Cerebellar cortex (tissue), 1 donor: ENCODE results near the gene SLC6A19.
"Not testable (repeated sequence)": the region's sequence is repeated elsewhere in the genome, so short reads cannot be mapped to it uniquely, and the experiment has no call there.

Experiments
- DNase-seq: peaks from one replicate; pipeline ENCODE4 v3.0.0-alpha.2; 2015; ENCODE audit warnings: low spot score

The SLC6A19 gene

DNA sequence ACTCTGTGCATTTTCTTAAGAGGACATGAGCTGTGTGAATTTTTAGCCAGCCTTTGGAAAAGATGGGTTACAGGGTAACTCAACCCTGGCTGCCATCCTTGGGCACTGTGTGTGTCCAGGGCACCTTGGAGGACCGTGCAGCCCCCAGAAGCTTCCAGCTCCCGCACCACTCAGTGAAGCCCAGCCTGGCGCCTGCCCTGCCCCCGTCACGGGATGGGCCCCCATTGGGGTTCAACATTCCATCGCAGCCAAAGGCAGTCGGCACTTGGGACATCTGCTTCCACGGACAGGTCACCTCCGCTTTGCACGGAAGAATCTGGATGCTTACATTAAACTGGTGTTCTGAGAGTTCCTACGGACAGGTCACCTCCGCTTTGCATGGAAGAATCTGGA lies 21.9 kb downstream of the SLC6A19 start:
- no peak for DNase-seq

DNA sequence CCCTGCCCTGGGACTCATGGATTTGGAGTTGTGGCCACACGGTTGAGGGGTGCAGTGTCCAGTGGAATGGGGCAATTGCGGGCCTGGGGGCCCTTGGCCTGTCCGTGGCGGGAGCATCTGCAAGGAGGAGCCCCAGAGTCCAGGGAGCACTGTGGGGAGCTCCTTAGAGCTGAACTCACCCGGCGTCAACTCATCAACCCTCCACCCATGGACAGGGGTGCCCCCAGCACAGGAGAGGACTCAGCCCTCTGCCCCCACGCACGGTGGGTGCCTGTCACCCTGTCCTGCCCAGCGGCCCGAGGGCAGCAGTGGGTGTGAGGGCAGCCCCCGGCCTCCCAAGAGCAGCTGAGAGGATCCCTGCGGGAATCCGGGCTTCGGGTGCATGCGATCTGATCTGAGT lies 23.2 kb downstream of the SLC6A19 start:
- DNase-seq = no peak

DNA sequence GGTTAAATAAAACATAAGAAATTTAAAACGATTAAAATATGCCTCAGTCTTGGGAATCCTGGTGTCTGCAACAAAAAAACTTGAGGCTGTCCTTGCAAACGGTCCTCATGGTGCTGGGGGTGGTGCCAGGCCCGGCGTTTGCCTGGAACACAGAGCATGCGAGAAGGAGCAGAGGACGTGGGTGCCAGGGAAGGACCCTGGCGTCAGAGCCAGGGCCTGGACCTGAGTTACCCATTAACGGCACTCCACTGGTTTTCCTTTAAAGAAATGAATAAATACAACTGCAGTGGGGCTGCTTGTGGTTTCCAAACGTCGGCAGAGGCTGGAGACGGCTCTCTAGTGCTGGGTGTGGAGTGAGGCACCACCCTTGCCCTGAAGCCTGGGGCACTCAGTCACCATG lies 23.7 kb downstream of the SLC6A19 start, which contains the start of gene SLC6A18:
TSS of gene SLC6A18 (plus strand) at position 301 of the 400 bp plus-strand sequence. CDS start at position 398, 97 bp downstream.
- no peak for DNase-seq

DNA sequence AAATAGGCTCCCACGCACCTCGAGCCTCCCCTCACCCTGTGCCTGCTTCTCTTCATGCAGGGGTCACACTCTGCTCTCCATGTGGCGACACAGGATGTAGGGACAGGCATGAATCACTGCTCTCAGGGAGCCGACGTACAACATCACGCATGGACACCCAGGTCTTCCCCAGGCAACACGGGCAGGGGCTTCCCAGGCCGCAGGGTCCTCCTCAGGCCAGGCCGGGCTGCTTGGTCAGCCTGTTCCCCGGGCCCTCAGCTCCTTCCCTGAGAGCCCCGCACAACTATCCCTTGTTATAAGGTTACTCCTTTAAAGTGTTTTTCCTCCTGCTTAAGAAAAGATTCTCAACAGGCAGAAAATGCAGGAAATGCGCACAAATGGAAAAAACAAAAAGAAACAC lies 24.8 kb downstream of the SLC6A19 start:
- DNase-seq = no peak

DNA sequence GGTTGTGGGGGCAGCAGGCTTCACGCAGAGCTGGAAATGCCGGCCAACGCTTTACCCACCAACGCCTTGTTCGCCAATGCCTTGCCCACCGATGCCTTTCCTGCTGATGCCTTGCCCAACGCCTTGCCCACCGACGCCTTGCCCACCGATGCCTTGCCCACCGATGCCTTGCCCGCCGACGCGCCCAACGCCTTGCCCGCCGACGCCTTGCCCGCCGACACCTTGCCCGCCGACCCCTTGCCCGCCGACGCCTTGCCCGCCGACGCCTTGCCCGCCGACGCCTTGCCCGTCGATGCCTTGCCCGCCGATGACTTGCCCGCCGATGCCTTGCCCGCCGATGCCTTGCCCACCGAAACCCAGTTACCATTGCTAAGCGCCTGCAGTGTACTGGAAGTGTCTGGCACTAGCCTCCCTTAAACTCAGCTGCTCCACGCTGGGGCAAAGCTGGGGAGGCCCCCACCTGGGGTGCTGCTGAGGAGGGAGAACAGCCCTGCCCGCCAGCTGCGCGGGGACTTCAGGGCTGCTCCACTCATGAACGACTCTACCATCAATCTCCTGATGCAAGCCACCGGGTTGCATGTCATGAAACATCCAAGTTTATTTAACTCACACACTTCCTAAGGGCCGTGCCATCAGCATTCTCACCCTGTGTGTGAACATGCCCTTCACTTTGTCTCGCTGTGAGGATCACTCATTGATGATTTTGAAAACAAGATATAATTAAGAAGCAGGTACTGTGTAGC lies 25.6 kb downstream of the SLC6A19 start:
- DNase-seq = no peak

DNA sequence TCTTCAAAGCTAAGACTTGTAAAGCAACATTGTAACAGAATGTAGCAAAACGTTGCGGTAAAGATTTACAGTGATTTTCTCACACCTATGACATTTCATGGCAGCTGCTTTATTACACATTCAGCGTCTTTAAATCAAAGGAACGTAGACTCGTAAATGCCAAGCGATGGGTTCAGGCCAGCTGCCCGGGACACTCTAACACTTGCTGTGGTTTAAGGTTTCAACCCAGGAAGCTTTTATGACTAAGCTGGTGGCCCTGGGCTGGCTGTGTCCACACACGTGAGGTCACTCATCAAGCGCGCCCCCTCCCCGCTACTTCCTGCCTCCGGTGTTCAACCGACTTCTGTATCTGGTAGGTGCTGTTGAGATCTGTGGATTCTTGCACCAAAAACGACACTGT lies 26.3 kb downstream of the SLC6A19 start:
- no peak for DNase-seq

DNA sequence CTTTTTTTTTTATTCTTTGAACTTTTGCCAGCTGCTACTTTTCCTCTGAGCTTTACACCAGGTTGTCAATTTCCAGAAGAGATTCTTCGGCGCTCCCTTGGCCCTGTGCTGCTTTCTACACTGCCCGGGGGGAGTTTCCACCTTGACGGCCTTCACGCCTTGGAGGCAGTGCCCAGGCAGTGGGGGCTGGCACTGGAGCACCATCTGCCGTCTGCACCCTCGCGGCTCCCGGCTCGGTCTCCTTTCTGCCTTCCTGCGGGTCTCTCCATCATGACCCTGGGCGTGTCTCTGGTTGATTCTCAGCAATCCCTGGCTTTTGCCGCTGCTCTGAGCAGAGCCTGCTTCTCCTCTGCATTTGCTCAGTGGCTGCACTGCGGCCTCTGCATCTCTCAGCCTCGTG lies 26.7 kb downstream of the SLC6A19 start:
- DNase-seq = no peak

DNA sequence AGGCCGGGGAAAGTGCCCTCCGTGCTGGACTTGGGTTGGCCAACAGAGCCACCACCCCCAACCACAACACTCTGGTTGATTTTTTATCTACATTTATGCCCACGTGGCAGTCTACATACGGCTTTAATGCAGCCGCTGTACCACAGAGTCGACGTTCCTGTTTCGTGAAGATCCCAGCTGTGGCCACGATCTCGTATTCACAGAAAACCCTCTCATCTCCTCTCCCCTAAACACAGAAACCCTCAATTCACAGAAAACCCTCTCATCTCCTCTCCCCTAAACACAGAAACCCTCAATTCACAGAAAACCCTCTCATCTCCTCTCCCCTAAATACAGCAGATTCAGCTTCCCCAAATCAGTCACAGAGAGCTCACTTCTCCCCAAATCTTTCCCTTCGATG lies 27.6 kb downstream of the SLC6A19 start:
- DNase-seq = not testable (repeated sequence)

DNA sequence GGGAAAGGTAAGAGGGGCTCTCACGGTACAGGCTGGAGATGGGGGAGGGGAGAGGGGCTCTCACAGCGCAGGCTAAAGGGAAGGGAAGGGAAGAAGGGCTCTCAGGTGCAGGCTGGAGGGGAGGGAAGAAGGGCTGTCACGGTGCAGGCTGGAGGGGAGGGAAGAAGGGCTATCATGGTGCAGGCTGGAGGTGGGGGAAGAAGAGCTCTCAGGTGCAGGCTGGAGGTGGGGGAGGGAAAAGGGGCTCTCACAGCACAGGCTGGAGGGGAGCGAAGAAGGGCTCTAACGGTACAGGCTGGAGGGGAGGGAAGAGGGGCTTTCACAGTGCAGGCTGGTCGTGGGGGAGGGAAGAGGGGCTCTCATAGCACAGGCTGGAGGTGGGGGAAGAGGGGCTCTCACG lies 28.4 kb downstream of the SLC6A19 start:
- no peak for DNase-seq

DNA sequence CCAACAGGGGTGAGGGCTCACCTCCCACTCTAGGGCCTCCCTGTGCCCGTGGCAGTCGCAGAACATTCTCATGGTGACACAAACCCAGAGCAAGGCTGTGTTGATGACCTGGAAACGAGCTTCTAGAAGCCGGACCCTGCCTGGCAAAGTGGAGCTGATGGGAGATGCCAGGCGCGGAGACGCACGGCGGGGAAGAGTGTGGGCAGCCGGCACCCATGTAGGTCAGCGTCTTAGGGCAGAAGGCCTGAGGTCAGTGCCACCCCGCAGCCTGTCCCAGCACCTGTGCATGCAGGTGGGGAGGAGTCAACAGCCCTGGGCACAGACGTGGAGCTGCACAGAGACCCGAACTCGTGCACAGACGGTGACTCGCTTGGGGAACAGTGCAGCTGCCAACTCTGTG lies 29.2 kb downstream of the SLC6A19 start:
- no peak for DNase-seq

DNA sequence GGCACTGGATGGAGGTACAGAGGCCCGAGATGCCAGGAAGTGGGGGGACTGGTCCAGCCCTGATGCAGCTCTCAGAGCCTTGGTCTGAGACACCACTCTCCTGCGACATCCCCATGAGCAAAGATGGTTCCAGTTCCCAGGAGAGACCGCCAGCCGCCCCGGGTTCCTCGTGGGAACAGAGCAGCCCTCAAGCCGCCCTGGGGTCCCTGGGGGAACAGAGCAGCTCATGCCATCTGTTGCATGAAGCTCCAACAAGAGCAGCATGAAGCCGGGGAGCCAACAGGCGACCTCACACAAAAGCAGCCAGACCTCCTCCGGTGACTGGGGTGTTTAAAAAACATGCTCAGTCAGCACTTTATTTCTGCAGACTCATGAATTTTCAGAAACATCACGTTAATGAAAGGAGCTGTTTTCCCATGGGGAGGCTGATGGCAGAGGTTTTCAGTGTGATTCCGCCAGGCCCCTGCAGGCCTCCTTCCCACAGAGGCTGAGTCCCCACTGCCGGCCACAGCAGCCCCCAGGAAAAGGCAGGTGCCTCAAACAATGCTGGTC lies 30.0 kb downstream of the SLC6A19 start:
- DNase-seq = no peak

DNA sequence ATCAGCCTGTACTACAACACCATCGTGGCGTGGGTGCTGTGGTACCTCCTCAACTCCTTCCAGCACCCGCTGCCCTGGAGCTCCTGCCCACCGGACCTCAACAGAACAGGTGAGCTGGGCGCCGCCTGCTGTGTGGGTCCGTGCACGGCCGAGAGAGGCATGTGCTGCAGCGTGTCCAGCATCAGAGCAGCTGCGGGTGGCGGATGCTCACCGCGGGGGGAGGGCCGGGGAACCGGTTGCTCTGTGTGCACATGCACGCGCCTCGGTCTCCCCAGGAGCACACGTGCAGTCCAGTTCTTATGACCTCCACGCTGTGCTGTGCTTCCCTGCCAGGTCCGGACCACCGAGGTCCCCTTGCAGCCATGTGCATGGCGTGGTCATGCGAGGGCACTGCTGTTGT lies 31.4 kb downstream of the SLC6A19 start:
- DNase-seq = no peak

DNA sequence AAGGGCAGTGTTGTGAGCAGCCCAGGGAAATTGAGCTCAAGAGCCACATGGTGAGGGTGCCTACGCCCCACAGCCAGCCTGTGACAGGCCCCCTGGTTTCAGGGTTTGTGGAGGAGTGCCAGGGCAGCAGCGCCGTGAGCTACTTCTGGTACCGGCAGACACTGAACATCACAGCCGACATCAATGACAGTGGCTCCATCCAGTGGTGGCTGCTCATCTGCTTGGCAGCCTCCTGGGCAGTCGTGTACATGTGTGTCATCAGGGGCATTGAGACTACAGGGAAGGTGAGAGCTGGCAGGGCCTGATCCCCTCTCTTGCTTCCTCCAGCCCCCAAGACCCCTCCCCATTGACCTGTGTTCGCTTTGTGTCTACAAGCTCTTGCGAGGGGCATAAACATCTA lies 34.0 kb downstream of the SLC6A19 start:
- no peak for DNase-seq

DNA sequence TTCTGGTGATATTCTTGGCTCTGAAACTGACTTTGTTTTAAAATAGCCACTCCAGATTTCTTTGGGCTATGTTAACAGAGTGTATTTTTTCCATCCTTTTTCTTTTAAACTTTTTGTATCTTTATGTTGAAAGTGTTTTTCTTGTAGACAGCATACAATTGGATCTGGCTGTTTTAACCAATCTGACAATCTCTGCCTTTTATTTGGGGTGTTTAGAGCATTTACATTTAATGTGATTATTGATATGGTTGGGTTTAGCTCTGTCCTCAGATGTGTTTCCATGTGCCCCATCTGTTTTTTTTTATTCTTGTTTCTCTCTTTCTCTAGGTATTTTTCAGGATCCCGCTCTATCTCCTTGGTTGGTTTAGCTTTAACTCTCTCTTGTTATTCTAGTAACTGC lies 34.4 kb downstream of the SLC6A19 start:
- no peak for DNase-seq

DNA sequence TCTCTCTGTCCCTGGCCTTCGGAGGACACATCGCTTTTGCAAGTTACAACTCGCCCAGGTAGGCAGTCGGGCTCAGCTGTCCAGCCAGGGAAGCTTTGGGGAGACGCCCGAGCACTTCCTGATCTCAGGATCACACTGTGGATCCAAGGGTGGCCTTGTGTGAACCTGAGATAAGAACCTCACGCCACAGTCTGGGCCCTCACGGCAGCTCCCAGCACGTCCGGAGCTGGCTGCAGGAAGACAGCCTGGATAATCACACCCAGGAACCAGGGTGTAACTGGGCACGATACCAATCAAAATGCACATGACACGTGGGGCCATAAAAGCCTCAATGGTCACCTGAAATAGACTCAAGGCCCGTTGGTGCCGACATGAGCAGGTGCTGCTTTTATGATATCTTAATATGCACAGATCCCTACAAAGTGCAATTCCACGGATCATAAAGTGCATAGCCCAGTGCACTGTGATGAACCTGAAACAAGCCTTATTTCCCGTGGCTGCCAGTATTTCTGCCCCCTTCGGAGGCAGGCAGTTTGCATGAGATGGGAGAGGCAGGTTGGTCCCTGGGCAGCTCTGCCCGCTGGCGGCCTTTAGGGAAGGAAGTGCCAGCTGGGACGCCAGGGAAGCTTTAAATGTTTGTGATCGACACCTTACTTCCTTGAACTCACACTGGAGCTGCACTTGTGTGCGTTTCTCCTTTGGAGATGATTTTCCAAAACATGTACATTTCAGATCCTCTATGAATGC lies 38.3 kb downstream of the SLC6A19 start:
- no peak for DNase-seq

DNA sequence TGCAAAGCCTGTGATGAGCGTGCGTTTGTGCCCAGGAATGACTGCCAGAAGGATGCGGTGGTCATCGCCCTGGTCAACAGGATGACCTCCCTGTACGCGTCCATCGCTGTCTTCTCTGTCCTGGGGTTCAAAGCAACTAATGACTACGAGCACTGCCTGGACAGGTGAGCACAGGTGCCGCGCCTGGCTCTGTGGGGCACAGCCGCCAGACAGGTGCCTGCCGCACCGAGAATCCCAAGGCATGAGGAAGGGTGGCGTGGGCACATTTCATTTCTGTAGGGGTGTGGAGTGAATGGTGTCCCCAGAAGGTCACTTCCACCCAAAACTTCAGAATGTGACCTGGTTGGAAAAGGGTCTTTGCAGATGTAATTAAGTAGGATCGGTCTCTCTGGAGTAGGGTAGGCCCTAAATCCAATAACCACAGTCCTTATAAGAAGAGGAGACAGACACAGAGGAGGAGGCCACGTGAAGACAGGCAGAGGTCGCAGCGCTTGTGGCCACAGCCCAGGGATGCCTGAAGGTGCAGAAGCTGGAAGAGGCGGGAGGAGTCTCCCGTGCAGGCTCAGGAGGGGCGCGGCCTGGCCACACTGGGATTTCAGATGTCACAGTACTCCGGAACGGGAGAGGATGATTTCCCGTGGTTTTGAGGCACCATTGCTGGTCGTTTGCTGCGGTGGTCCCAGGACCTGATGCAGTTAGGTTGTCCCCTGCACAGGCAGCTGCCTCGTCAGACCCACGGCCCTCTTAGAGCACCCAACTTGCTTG lies 39.3 kb downstream of the SLC6A19 start:
- no peak for DNase-seq

DNA sequence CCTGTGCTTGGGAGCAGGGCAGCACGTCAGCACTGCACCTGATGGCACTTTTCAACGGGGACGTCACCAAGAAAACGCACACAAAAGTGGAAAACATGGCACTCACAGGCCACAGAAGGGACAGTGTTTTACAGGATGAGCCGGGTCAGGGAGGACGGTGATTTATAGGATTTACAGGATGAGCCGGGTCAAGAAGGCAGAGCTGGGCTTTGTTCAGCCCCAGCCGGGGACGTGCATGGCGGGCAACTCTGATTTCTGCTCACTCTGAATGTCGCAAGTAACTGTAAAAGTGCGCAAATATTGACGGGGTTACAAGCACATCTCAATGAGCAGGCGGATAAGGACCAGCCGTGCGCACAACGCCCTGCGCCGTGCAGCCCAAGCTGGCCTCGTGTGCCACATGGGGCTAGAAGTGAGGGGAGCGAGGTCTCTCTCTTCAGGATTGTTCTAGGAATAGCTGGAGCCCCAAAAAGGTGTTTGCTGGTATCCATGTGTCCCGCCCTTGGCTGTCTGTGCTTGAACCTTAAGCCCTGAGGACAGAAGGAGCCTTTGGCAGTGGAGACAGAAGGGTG lies 40.2 kb downstream of the SLC6A19 start:
- no peak for DNase-seq

DNA sequence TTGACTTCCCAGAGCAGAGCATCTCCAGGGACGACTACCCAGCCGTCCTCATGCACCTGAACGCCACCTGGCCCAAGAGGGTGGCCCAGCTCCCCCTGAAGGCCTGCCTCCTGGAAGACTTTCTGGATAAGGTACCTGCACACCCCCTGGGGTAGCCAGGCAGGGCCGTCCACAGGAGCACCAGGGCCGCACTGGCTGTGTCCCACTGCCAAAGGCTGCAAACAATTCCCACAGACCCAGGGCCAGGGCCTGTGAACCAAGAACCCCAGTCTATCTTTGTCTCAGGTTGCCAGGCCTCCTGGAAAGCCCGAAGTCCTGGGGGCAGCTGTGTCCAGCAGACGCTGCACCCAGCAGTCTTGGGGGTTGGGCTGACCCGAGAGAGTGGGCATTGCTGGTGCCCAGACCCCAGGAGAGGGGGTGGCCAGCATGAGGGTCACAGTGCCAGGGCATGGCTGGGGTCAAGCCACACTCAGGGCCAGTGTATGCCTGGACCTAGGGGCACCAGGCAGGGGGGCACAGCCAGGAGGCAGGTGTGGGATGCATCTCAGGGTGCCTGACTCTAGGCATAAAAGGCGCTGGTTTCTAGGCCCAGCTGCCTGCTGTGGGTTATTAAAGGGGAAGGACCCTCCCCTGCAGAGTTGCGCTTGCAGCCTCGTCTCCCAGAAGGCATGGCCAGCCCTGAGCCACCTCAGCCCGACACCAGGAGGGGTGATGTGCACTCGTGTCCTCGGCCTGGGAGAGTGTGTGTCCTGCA lies 41.5 kb downstream of the SLC6A19 start:
- no peak for DNase-seq

DNA sequence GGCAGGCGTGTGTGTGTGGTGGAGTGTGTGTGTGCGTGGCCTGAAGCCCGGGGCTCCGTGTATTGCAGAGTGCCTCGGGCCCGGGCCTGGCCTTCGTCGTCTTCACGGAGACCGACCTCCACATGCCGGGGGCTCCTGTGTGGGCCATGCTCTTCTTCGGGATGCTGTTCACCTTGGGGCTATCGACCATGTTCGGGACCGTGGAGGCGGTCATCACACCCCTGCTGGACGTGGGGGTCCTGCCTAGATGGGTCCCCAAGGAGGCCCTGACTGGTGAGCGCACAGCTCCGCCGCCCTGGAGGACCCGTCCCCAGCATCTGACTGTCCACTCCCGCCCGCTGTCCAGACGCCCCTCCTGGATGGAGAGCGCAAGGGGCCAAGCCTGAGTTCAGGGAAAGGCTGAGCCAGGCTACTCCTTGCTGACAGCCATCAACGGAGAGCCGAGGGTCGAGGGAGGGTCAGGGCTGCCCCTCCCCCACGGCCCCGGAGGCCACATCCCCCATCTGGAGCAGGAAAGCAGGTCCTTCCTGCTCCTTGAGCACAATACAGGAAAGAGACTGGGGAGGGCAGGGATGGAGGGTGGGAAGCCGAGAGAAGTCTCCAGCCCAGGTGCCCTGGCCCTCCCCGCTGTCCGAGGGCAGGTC lies 42.2 kb downstream of the SLC6A19 start:
- no peak for DNase-seq

DNA sequence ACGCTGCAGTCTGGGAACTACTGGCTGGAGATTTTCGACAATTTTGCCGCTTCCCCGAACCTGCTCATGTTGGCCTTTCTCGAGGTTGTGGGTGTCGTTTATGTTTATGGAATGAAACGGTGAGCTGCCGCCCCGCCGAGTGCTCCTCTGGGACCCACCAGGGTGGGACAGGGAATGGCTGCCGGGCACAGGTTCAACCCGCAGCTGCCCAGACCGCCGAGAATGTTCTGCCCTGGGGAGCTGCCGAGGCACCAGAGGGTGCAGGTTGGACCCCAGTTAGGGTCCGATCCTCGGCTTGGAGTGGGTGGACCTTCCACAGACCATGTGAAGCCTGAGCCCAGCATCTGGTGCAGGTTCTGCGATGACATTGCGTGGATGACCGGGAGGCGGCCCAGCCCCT lies 42.9 kb downstream of the SLC6A19 start:
- no peak for DNase-seq

DNA sequence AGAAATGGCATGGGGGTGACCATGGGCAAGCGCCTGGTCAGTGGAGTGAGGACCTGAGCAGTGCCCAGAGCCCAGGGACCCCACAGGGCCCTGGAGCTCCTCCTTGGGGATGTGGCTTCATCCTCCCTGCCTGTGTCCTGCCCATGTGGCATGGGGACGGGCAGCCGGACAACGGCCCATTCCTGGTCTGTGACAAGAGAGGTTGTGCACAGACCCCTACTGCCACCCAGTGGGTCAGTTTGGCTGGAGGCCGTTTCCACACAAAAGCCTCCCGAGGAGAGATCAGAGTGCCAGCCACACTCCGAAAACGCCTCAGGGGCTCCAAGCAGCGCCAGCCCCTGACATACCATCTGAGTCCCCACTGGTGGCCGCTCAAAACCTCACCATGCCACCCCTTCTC lies 43.6 kb downstream of the SLC6A19 start:
- DNase-seq = no peak
